ENCODE results near the gene SPEM1.

SPEM1 gene

GRCh38 chr17:7392696-7393612 lies 27.2 kb upstream of the SPEM1 start:
- H3K27ac Mint-ChIP-seq = no peak overlapping the region
- H3K4me3 Mint-ChIP-seq = peak overlapping the region; percentile 93
- no peaks in the 10 kb centered on the region for H3K27me3 Mint-ChIP-seq
- no peaks in the 10 kb centered on the region for H3K9me3 Mint-ChIP-seq
- H3K4me1 Mint-ChIP-seq (ENCODE audit: low read depth) = peaks cover 16% of the 10 kb centered on the region
- peaks cover 33% of the 10 kb centered on the region for H3K36me3 Mint-ChIP-seq (ENCODE audit: low read depth)

GRCh38 chr17:7393613-7394451 lies 26.3 kb upstream of the SPEM1 start:
- Mint-ChIP-seq H3K4me3 (peak overlapping the region; percentile 93), H3K27ac (peak overlapping the region; percentile 75), H3K27me3 (no peaks in the 10 kb centered on the region), H3K9me3 (no peaks in the 10 kb centered on the region), H3K4me1 (ENCODE audit: low read depth) (peaks cover 16% of the 10 kb centered on the region), H3K36me3 (ENCODE audit: low read depth) (peaks cover 28% of the 10 kb centered on the region)

- Mint-ChIP-seq H3K9me3 (no peaks in the 10 kb centered on the region), H3K36me3 (ENCODE audit: low read depth) (peaks cover 23% of the 10 kb centered on the region), H3K27ac (peak within 1 kb of the TSS; percentile 96), H3K4me1 (ENCODE audit: low read depth) (peaks cover 16% of the 10 kb centered on the region), H3K4me3 (peak within 1 kb of the TSS; percentile 93), H3K27me3 (no peaks in the 10 kb centered on the region)
Measured at GRCh38 chr17:7394452-7395191, 25.5 kb upstream of the SPEM1 start, which contains the start of gene PLSCR3. TSS of gene PLSCR3 (minus strand) at chr17:7394525. CDS start at chr17:7394110, 415 bp downstream.

GRCh38 chr17:7396147-7396546 lies 24.0 kb upstream of the SPEM1 start:
- H3K36me3 Mint-ChIP-seq (ENCODE audit: low read depth) = peaks cover 10% of the 10 kb centered on the region
- H3K4me3 Mint-ChIP-seq = peak overlapping the region; percentile 27
- no peaks in the 10 kb centered on the region for H3K27me3 Mint-ChIP-seq
- H3K4me1 Mint-ChIP-seq (ENCODE audit: low read depth) = peaks cover 16% of the 10 kb centered on the region
- H3K27ac Mint-ChIP-seq = no peak overlapping the region
- H3K9me3 Mint-ChIP-seq = no peaks in the 10 kb centered on the region

GRCh38 chr17:7398612-7399011 lies 21.5 kb upstream of the SPEM1 start:
- Mint-ChIP-seq H3K27me3 (no peaks in the 10 kb centered on the region), H3K4me1 (ENCODE audit: low read depth) (peaks cover 16% of the 10 kb centered on the region), H3K27ac (no peak overlapping the region), H3K4me3 (no peak overlapping the region), H3K9me3 (no peaks in the 10 kb centered on the region), H3K36me3 (ENCODE audit: low read depth) (peaks cover 8% of the 10 kb centered on the region)

GRCh38 chr17:7403043-7403726 lies 16.9 kb upstream of the SPEM1 start:
- H3K4me3 Mint-ChIP-seq = peak overlapping the region; percentile 91
- peak overlapping the region; percentile 18 for H3K27ac Mint-ChIP-seq
- H3K36me3 Mint-ChIP-seq (ENCODE audit: low read depth) = peaks cover 6% of the 10 kb centered on the region
- H3K27me3 Mint-ChIP-seq = no peaks in the 10 kb centered on the region
- H3K9me3 Mint-ChIP-seq = no peaks in the 10 kb centered on the region
- peaks cover 12% of the 10 kb centered on the region for H3K4me1 Mint-ChIP-seq (ENCODE audit: low read depth)

- peak overlapping the region; percentile 94 for H3K27ac Mint-ChIP-seq
- H3K4me3 Mint-ChIP-seq = peak overlapping the region; percentile 91
- H3K27me3 Mint-ChIP-seq = no peaks in the 10 kb centered on the region
- H3K4me1 Mint-ChIP-seq (ENCODE audit: low read depth) = peaks cover 12% of the 10 kb centered on the region
- no peaks in the 10 kb centered on the region for H3K9me3 Mint-ChIP-seq
- H3K36me3 Mint-ChIP-seq (ENCODE audit: low read depth) = peaks cover 6% of the 10 kb centered on the region
Measured at GRCh38 chr17:7403727-7403976, 16.5 kb upstream of the SPEM1 start.

- Mint-ChIP-seq H3K4me3 (peak within 1 kb of the TSS; percentile 91), H3K9me3 (no peaks in the 10 kb centered on the region), H3K36me3 (ENCODE audit: low read depth) (peaks cover 9% of the 10 kb centered on the region), H3K27ac (peak within 1 kb of the TSS; percentile 94), H3K4me1 (ENCODE audit: low read depth) (peaks cover 12% of the 10 kb centered on the region), H3K27me3 (no peaks in the 10 kb centered on the region)
Measured at GRCh38 chr17:7403977-7404736, 16.0 kb upstream of the SPEM1 start, which contains the start of gene TMEM256. TSS of gene TMEM256 (minus strand) at chr17:7404097. CDS start at chr17:7404084, 13 bp downstream.

- Mint-ChIP-seq H3K9me3 (no peaks in the 10 kb centered on the region), H3K36me3 (ENCODE audit: low read depth) (peaks cover 9% of the 10 kb centered on the region), H3K4me3 (peak overlapping the region; percentile 91), H3K27ac (peak overlapping the region; percentile 94), H3K4me1 (ENCODE audit: low read depth) (peaks cover 12% of the 10 kb centered on the region), H3K27me3 (no peaks in the 10 kb centered on the region)
Measured at GRCh38 chr17:7404737-7405349, 15.3 kb upstream of the SPEM1 start.

- Mint-ChIP-seq H3K27me3 (no peaks in the 10 kb centered on the region), H3K36me3 (ENCODE audit: low read depth) (peaks cover 9% of the 10 kb centered on the region), H3K9me3 (no peaks in the 10 kb centered on the region), H3K27ac (no peak overlapping the region), H3K4me1 (ENCODE audit: low read depth) (peaks cover 12% of the 10 kb centered on the region), H3K4me3 (peak overlapping the region; percentile 76)
Measured at GRCh38 chr17:7405350-7406234, 14.5 kb upstream of the SPEM1 start.

GRCh38 chr17:7406235-7406825 lies 13.8 kb upstream of the SPEM1 start:
- peaks cover 9% of the 10 kb centered on the region for H3K36me3 Mint-ChIP-seq (ENCODE audit: low read depth)
- H3K9me3 Mint-ChIP-seq = no peaks in the 10 kb centered on the region
- peaks cover 12% of the 10 kb centered on the region for H3K4me1 Mint-ChIP-seq (ENCODE audit: low read depth)
- H3K27ac Mint-ChIP-seq = no peak overlapping the region
- H3K27me3 Mint-ChIP-seq = no peaks in the 10 kb centered on the region
- H3K4me3 Mint-ChIP-seq = peak overlapping the region; percentile 5

- H3K36me3 Mint-ChIP-seq (ENCODE audit: low read depth) = peaks cover 4% of the 10 kb centered on the region
- peaks cover 12% of the 10 kb centered on the region for H3K4me1 Mint-ChIP-seq (ENCODE audit: low read depth)
- no peaks in the 10 kb centered on the region for H3K9me3 Mint-ChIP-seq
- H3K27me3 Mint-ChIP-seq = no peaks in the 10 kb centered on the region
- H3K27ac Mint-ChIP-seq = no peak overlapping the region
- no peak overlapping the region for H3K4me3 Mint-ChIP-seq
Measured at GRCh38 chr17:7407082-7407481, 13.0 kb upstream of the SPEM1 start.
